Thoracic aorta (tissue), 2 donors: ENCODE measurements around the gene GNAL. TPM values are rescaled to one million over a fixed set of nuclear protein-coding genes. Genes with fewer than 3 reads are reported as not detected.

Experiments used
- ATAC-seq: fragments of 150-250 bp; one replicate; pipeline ENCODE4 v1.8.0; 2017; ENCODE audit warnings: low read depth; ENCODE audit not compliant: insufficient number of reproducible peaks, low FRiP score
- DNase-seq: peaks from one replicate; pipeline ENCODE4 v3.0.0-alpha.2; 2020; ENCODE audit warnings: low spot score
- H3K27ac ChIP-seq, 2 donors: fragments of 200-600 bp; sonication (generic); 1 replicate in 1 of 2; 2 replicates in 1 of 2; pipeline ENCODE4 v1.5.1; 2016; ENCODE audit warnings: mild to moderate bottlenecking in 2 of 2, moderate library complexity in 2 of 2
- H3K27me3 ChIP-seq: fragments of 200-600 bp; sonication (generic); replicated peaks from 2 replicates; pipeline ENCODE4 v1.6.0; 2016; ENCODE audit warnings: mild to moderate bottlenecking; ENCODE audit not compliant: insufficient read depth
- H3K36me3 ChIP-seq: fragments of 200-600 bp; sonication (generic); one replicate; pipeline ENCODE4 v1.5.1; 2016
- H3K4me1 ChIP-seq, 2 donors: fragments of 200-600 bp; sonication (generic); 1 replicate in 1 of 2; 2 replicates in 1 of 2; pipeline versions ENCODE4 v1.5.1 to v1.6.0; 2016; ENCODE audit warnings: low read depth in 2 of 2, mild to moderate bottlenecking in 1 of 2; ENCODE audit not compliant: control insufficient read depth in 1 of 2
- H3K4me3 ChIP-seq: fragments of 200-600 bp; sonication (generic); 2 replicates; pipeline ENCODE4 v1.5.1; 2016; ENCODE audit warnings: mild to moderate bottlenecking
- H3K9me3 ChIP-seq: fragments of 200-600 bp; sonication (generic); 2 replicates; pipeline ENCODE4 v1.5.1; 2016
- CTCF ChIP-seq: fragments of 200-600 bp; sonication (generic); IDR thresholded peaks from one replicate; pipeline ENCODE4 v1.5.1; 2019; ENCODE audit warnings: antibody characterized with exemption
- total RNA-seq, 2 donors: library from RNA; depleted of rRNA; stranded (reverse); fragments of >200 nt; gene quantifications; one replicate each; pipeline versions ENCODE4 v1.1.0 to v1.2.3, GENCODE V29; 2016

The GNAL gene
- total RNA-seq, 2 donors from 2014 or later, result 4.2 to 20.4 TPM

- no peaks in the 10 kb centered on the region for H3K36me3 ChIP-seq
- ATAC-seq (no peak), DNase-seq (no peak)
- H3K4me3 ChIP-seq, result no peak overlapping the region
- no peaks in the 10 kb centered on the region for H3K27me3 ChIP-seq
- H3K4me1 ChIP-seq, result peaks cover 4 to 17% of the 10 kb centered on the region in 2 donors
- H3K27ac ChIP-seq, result no peak overlapping the region
- H3K9me3 ChIP-seq, result no peaks in the 10 kb centered on the region
- TF ChIP-seq CTCF, result no peak
These were observed 61.1 kb downstream of the GNAL start for GRCh38 chr18:11750171-11750570.

DNA sequence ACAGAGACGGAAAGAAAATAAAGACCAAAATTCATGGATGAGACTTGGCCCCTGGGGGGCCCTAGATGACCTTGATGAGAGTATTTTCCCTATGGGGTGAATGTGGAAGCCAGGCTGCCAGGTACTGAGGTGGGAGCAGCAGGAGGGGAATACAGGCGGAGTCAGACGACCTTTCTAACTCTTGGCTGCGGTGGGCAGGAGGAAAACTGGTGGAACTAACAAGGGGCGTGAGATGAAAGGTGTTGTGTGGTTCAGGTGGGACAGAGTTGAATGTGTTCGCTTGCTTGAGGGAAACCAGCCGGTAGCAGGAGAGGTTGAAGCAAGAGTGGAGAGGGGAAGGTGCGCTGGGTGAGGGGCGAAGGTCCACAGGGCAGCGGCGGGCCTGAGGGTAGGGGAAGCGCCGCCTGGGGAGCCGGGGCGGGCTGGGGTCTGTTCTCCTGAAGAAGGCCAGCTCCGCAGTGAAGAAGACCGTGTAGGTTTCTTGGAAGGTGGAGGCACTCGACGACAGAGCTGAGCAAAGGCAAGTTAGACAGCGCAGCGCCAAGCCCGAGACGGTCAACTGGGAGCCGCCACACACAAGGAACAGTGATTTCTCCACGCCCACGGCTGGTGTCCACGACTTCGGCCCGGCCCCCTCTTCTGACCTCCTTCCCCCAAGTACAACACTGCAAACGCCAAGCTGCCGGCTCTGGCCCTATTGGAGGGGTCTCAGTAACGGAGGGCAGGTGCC, 61.7 kb downstream of the GNAL start:
- DNase-seq (no peak), ATAC-seq (no peak)
- TF ChIP-seq CTCF, result no peak
- no peak overlapping the region for H3K27ac ChIP-seq
- no peak overlapping the region for H3K4me3 ChIP-seq
- H3K9me3 ChIP-seq, result no peaks in the 10 kb centered on the region
- H3K4me1 ChIP-seq, result peaks cover 4 to 17% of the 10 kb centered on the region in 2 donors
- H3K27me3 ChIP-seq, result no peaks in the 10 kb centered on the region
- H3K36me3 ChIP-seq, result no peaks in the 10 kb centered on the region

DNA sequence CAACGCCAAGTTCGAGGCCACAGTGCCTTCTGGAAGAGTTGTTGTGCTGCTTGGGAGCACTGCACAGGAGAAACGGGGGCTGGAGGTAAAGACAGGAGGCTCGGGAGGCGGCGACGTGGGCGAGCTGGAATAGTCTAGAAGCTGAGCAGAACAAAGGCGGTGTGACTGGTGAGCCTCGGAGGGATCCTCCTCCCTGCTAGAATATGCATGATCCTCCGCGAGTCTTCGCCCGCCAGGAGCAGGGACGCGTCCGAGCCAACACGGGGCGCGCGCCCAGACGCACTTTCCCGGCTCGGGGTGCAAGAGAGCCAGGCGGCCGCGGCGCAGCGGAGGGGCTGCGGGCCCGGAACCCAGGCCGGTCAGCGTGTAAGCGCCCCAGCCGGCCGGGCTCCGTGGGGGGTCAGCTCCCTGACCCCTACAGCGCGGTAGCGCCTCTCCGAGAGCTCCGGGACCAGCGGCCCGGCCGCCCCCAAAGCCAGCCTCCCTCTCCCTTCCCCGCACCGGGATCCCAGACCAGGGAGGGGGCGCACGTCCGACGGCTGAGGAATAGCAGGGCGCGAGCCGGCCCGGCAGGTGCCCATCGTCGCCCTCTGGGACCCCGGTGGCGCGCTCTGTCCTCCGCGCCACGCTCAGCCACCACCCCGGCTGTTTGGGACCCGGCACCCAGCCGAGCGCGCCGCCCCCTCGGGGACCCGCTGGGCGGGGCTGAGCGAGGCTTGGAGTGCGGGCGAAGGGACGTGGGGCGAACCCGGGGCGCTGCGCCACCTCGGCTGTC, 62.5 kb downstream of the GNAL start:
- H3K36me3 ChIP-seq, result no peaks in the 10 kb centered on the region
- ATAC-seq (no peak), DNase-seq (no peak)
- peaks cover 4 to 17% of the 10 kb centered on the region in 2 donors for H3K4me1 ChIP-seq
- no peaks in the 10 kb centered on the region for H3K9me3 ChIP-seq
- H3K27me3 ChIP-seq, result no peaks in the 10 kb centered on the region
- no peak overlapping the region for H3K27ac ChIP-seq
- peak overlapping the region; percentile 53 for H3K4me3 ChIP-seq
- TF ChIP-seq CTCF, result no peak

GRCh38 chr18:11752116-11752911, 63.2 kb downstream of the GNAL start:
- DNase-seq (no peak), ATAC-seq (no peak)
- Histone ChIP-seq H3K27me3 (no peaks in the 10 kb centered on the region), H3K36me3 (no peaks in the 10 kb centered on the region), H3K4me3 (peak overlapping the region; percentile 53), H3K27ac (no peak overlapping the region), H3K9me3 (no peaks in the 10 kb centered on the region), H3K4me1 (peaks cover 4 to 17% of the 10 kb centered on the region in 2 donors)
- no peak for TF ChIP-seq CTCF

DNA sequence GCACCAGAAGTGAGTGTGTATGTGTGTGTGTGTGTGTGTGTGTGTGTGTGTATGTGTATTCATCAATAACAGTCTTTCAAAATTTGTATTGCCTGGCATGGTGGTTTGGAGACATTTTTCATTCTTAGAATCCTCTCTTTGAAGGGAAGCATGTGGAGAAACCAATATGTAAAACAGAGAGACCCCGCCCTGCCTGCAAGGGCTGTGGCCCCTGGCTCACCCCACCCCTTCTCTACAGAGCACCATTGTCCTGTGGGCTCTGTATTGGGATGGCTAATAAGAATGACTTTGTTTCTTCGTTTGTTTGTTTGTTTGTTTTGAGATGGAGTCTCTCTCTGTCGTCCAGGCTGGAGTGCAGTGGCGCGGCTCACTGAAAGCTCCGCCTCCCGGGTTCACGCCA, 65.9 kb downstream of the GNAL start:
- ATAC-seq (no peak), DNase-seq (no peak)
- no peaks in the 10 kb centered on the region for H3K27me3 ChIP-seq

More for the DNA sequence above, 65.9 kb downstream of the GNAL start:
- Histone ChIP-seq H3K4me1 (peaks cover 4 to 17% of the 10 kb centered on the region in 2 donors), H3K4me3 (no peak overlapping the region), H3K36me3 (no peaks in the 10 kb centered on the region), H3K27ac (no peak overlapping the region), H3K9me3 (no peaks in the 10 kb centered on the region)
- no peak for TF ChIP-seq CTCF
